H1 (cell line): Measurements from ENCODE around the gene MARVELD2.

Source experiments
- BCL11A ChIP-seq, 2 experiments: IDR thresholded peaks; one replicate each; pipeline ENCODE4 v1.6.1; 2011; ENCODE audit warnings: low read depth in 2 of 2, low read length in 2 of 2, mild to moderate bottlenecking in 2 of 2
- E2F6 ChIP-seq: IDR thresholded peaks from 2 replicates; pipeline ENCODE4 v1.6.1; 2012; ENCODE audit warnings: inconsistent platforms
- EGR1 ChIP-seq: IDR thresholded peaks from 2 replicates; pipeline ENCODE4 v1.6.1; 2011; ENCODE audit warnings: low read depth, low read length, borderline replicate concordance
- MAX ChIP-seq: IDR thresholded peaks from 2 replicates; pipeline ENCODE4 v1.6.1; 2012; ENCODE audit warnings: inconsistent platforms
- PHF8 ChIP-seq: fragments of 200-600 bp; sonication (generic); conservative IDR thresholded peaks from 2 replicates; pipeline ENCODE4 v1.7.1; 2012; ENCODE audit warnings: low read depth, mild to moderate bottlenecking, inconsistent platforms, low read length, moderate library complexity
- POLR2A ChIP-seq, 2 experiments: IDR thresholded peaks; 1 replicate in 1 of 2; 2 replicates in 1 of 2; pipeline ENCODE4 v1.6.1; 2011; ENCODE audit warnings: low read depth in 2 of 2, low read length in 2 of 2, mild to moderate bottlenecking in 2 of 2; ENCODE audit errors: control extremely low read depth in 1 of 2
- RAD21 ChIP-seq, 2 experiments: IDR thresholded peaks in 1 of 2; conservative IDR thresholded peaks in 1 of 2; 2 replicates each; pipeline ENCODE4 v1.6.1; 2011; ENCODE audit warnings: low read depth in 2 of 2, low read length in 2 of 2, improper control_type of control experiment in 1 of 2, inconsistent platforms in 1 of 2, mild to moderate bottlenecking in 1 of 2, moderate library complexity in 1 of 2
- TAF1 ChIP-seq: IDR thresholded peaks from 2 replicates; pipeline ENCODE4 v1.6.1; 2011; ENCODE audit warnings: mild to moderate bottlenecking, low read depth, low read length
- USF2 ChIP-seq: IDR thresholded peaks from 2 replicates; pipeline ENCODE4 v1.6.1; 2011; ENCODE audit warnings: low read length, improper control_type of control experiment
- YY1 ChIP-seq: IDR thresholded peaks from 2 replicates; pipeline ENCODE4 v1.6.1; 2011; ENCODE audit warnings: low read depth, mild to moderate bottlenecking, low read length
- TF ChIP-seq, protein P1 (sequence below), 3 experiments: IDR thresholded peaks; 1 replicate in 2 of 3; 2 replicates in 1 of 3; pipeline versions ENCODE4 v1.5.1 to v1.6.1; 2011; ENCODE audit warnings: low read length in 3 of 3, mild to moderate bottlenecking in 3 of 3, inconsistent platforms in 2 of 3, low read depth in 1 of 3, moderate library complexity in 1 of 3; ENCODE audit not compliant: insufficient read depth in 1 of 3; ENCODE audit errors: control extremely low read depth in 1 of 3

- no peak for TF ChIP-seq RAD21 (IDR thresholded peaks at IDR 0.05 in 1 of 2, conservative IDR thresholded peaks at IDR 0.05 in 1 of 2; ENCODE audit: low read depth in 2 of 2, low read length in 2 of 2)
- TF ChIP-seq MAX: no peak
- TF ChIP-seq POLR2A (IDR thresholded peaks at IDR 0.05; ENCODE audit: control extremely low read depth in 1 of 2, low read depth in 2 of 2, low read length in 2 of 2): no peak
- TF ChIP-seq, protein P1, sequence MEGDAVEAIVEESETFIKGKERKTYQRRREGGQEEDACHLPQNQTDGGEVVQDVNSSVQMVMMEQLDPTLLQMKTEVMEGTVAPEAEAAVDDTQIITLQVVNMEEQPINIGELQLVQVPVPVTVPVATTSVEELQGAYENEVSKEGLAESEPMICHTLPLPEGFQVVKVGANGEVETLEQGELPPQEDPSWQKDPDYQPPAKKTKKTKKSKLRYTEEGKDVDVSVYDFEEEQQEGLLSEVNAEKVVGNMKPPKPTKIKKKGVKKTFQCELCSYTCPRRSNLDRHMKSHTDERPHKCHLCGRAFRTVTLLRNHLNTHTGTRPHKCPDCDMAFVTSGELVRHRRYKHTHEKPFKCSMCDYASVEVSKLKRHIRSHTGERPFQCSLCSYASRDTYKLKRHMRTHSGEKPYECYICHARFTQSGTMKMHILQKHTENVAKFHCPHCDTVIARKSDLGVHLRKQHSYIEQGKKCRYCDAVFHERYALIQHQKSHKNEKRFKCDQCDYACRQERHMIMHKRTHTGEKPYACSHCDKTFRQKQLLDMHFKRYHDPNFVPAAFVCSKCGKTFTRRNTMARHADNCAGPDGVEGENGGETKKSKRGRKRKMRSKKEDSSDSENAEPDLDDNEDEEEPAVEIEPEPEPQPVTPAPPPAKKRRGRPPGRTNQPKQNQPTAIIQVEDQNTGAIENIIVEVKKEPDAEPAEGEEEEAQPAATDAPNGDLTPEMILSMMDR (IDR thresholded peaks at IDR 0.05; ENCODE audit: control extremely low read depth in 1 of 3, insufficient read depth in 1 of 3, low read depth in 1 of 3, low read length in 3 of 3): no peak
- TF ChIP-seq TAF1: no peak
- no peak for TF ChIP-seq USF2
- no peak for TF ChIP-seq EGR1
- TF ChIP-seq E2F6: no peak
- TF ChIP-seq YY1: no peak
- no peak for TF ChIP-seq BCL11A (IDR thresholded peaks at IDR 0.05; ENCODE audit: low read depth in 2 of 2, low read length in 2 of 2)
- TF ChIP-seq PHF8: no peak
Measured at GRCh38 chr5:69468631-69469030, 53.7 kb downstream of the MARVELD2 start.
